NCI-H187 treated with DMSO at 0.1 percent for 48 hours (cell line): ENCODE data around the gene ABCC4.

Source experiments
- DNase-seq: peaks from one replicate; lab custom pipeline; 2025; lab: John Stamatoyannopoulos, UW

Gene ABCC4

DNA sequence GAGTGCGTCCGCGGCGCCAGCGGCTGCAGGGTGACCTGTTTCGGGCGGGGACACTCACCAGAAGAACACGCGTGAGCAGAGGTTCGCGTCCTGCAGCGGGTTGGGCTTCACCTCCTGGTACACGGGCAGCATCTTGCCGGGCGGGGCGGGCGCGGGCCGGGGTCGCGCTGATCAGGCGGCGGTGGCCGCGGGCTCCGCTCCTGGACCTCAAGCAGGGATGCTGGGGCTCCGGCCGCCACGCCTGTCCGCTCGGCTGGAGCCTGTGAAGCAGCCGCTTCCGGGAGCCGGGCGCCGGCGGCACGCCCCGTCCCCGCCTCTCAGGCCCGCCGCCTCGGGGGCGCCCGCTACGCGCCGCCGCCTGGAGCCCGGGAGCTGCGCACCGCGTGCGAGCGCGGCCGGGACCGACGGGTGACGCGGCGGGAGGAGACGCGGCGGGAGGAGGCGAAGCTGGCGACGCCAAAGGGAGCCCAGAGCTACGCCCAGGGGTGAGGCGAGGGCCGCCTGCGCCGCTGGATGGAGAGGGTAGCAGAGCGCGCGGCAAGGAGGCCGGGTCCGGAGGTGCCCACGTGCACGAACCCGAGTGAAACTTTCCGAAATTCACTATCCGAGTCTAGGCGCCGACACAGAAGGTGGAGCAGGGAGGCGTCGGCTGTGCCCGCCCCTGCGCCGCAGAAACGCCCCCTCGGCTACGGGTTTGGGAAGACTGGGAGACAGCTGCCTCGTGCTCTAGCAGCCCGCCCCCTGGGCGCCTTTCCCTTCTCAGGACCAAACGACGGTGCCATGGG is at the start of gene ABCC4:
ABCC4 (minus strand) TSS at position 269 of the 785 bp plus-strand sequence; CDS start at position 132, 137 bp downstream.
- DNase-seq, result no peak

DNA sequence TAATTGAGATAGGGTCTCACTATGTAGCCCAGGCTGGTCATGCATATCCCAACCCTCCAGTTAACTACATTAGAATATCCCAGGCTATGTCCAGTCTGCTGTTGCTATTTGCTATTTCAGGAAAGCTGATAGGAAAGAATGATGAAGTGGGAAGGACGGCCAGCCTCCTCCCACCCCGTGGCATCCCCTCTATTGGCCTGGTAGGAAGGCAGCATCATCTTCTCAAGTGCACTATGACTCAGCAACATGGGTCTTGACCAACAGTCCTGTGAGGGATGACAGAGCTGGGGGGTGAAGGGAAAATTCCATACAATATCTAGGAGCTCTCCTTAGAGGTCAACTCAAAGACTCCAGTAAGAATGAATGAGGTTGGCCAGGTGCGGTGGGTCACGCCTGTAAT is 48.0 kb upstream of the ABCC4 start:
- no peak for DNase-seq

GRCh38 chr13:95343944-95344343 is 42.7 kb upstream of the ABCC4 start:
- no peak for DNase-seq

- no peak for DNase-seq
Observed at GRCh38 chr13:95341441-95341840, 40.2 kb upstream of the ABCC4 start.

DNA sequence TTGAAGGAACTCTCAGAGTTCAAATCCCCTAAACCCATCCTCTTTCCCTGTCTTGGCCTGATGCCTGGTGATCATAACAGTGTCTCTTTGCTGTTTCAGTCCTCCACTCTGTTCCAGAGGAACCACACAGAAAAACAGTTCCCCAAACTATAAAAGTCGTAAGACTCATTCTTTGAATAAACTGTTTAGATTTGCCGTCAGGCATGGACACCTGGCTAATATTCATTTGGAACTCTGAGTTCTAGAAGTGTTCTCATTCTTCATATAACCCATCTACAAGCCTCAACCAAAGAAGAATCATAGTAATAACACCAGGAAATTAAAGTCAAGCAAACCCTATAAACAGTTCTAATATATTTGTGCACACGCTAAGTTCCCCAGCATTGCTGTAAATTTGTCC is 37.7 kb upstream of the ABCC4 start:
- DNase-seq, result no peak

GRCh38 chr13:95337597-95337996 is 36.3 kb upstream of the ABCC4 start:
- DNase-seq, result no peak

GRCh38 chr13:95335667-95336066 is 34.4 kb upstream of the ABCC4 start:
- DNase-seq, result no peak

DNA sequence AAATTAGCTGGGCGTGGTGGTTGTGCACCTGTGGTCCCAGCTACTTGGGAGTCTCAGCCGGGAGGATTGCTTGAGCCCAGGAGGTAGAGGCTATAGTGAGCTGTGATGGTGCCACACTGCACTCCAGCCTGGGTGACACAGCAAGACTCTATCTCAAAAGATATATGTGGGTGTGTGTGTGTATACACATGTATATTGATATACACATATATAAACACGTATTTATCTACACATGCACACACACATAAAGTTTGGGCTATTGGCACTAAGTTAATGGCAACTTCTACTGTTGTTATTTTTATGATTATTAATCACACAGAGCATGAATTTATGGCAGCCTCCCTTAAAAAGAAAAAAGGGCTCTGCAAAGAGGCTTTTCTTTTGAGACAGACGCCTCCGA is 27.1 kb upstream of the ABCC4 start:
- no peak for DNase-seq

DNA sequence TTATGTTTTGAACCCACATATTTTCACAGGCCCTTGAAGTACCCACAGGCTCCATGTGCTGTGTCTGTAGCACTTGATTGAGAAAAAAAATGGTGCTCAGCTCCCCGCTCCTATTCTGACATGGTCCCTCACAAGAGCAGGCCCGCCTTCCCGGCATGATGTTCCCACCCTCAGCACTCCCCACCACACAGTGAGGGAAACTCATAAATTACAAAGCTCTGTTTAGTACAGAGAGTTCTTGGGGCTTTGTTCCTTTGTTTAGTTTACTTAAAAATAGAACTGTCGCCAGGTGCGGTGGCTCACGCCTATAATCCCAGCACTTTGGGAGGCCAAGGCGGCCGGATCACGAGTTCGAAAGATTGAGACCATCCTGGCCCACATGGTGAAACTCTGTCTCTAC is 25.9 kb upstream of the ABCC4 start:
- no peak for DNase-seq

GRCh38 chr13:95326695-95327094 is 25.4 kb upstream of the ABCC4 start:
- DNase-seq, result no peak

DNA sequence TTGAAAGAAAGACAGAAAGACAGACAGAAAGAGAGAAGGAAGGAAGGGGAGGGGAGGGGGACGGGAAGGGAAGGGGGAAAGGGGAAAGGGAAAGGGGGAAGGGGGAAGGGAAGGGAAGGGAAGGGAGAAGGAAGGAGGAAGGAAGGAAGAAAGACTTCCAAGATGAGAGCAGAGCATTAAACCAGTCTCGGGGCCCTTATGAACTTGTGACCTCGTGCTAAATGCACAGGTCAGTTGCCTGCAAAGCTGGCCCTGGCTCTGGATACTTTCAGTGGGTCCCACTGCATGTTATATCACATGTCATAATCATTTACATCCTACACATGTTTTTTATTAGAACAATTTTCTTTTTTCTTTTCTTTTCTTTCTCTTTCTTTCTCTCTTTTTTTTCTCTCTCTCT is 24.2 kb upstream of the ABCC4 start:
- no peak for DNase-seq

DNA sequence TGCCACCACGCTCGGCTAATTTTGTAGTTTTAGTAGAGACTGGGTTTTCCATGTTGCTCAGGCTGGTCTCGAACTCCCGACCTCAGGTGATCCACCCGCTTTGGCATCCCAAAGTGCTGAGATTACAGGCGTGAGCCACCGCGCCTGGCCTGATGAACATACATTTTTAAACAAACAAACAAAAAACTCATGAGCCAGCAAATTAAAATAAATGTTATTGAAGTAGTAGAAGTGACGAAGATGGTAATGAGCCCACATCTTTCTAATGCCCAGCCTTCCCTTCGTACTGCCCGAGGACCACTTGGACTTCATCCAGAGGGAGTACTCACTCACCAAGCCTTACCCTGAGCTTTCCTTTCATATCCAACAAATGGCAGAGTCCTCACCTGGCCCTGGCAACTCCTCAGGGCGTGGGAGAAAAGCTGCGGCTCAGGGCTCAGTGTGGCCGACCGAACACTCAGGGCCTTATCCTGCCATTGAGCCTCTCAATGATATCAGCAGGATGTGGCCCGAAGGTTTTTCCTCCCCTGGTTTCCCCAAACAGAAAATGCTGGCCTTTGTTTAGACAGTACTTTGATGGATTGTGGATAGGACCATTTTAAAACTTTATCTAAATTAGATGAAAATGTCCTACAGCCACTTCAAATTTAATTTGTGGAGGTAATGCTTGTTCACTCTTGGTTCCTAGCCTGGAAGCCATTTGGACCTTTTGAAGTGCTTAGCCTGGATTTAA is 22.8 kb upstream of the ABCC4 start:
- DNase-seq, result no peak

- DNase-seq, result no peak
Observed at GRCh38 chr13:95319551-95320274, 18.5 kb upstream of the ABCC4 start.

GRCh38 chr13:95317039-95317989 is 16.1 kb upstream of the ABCC4 start:
- no peak for DNase-seq

GRCh38 chr13:95315752-95316151 is 14.5 kb upstream of the ABCC4 start:
- DNase-seq, result no peak

DNA sequence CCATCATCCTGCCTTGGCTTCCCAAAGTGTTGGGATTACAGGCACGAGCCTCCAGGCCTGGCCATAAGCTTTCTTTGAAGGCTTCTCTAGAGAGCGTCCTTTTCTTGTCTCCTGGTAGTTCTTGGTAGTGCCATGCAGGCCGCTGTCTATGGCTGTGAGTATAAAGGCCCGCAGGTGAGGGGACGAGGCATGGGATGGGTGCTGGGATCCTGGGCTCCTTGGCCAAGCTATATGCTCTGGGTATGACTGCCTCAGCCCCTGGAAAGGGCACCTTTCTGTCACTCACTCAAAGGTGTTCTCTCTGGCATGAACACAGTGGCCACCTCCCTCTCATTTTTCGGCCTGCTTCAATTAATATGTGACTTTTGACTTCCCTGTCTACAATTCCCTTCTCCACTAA is 6.3 kb upstream of the ABCC4 start:
- no peak for DNase-seq

- no peak for DNase-seq
Observed at GRCh38 chr13:95304453-95304852, 3.2 kb upstream of the ABCC4 start.

GRCh38 chr13:95301968-95302393 is 730 bp upstream of the ABCC4 start:
- no peak for DNase-seq

DNA sequence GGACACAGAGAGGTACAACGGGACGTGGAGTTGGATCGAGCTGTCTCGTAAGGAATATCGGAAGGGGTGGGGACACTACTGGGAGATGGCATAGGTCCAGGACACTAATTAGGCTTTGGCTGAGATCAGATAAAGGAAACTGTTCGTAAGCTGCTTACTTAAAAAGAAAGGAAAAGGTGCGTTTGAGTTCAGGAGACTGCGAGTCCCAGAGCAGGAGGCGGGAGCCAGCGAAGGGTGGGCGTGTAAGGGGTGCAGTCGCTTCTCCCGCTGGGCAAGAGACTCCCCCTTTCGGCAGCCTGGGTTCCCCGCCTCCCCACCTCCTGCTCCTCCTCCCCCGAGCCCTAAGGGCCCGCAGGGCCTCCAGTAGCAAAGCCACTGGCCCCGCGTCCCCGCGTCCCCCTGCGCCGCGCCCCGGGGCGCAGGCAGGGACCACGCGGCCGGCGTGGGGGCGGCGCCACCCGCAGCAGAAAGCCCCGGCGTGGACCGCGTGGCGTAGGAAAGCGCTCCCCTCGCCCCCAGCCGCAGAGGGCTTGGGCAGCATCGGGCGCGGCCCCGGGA is 547 bp downstream of the ABCC4 start:
- DNase-seq, result no peak

- DNase-seq, result no peak
Observed at GRCh38 chr13:95298971-95299621, 2.2 kb downstream of the ABCC4 start.
